Vagina (tissue), 2 donors: Measurements from ENCODE around the gene NUBPL. TPM values are rescaled to one million over a fixed set of nuclear protein-coding genes. Genes with fewer than 3 reads are reported as not detected.

Experiments used
- DNase-seq, 2 donors: peaks; one replicate each; pipeline ENCODE4 v3.0.0-alpha.2; 2017; ENCODE audit errors: extremely low spot score in 2 of 2
- H3K27ac ChIP-seq: fragments of 200-600 bp; sonication (generic); one replicate; pipeline ENCODE4 v1.5.1; 2019
- H3K27me3 ChIP-seq: fragments of 200-600 bp; sonication (generic); one replicate; pipeline ENCODE4 v1.5.1; 2019
- H3K36me3 ChIP-seq, 2 donors: fragments of 200-600 bp; sonication (generic); one replicate each; pipeline ENCODE4 v1.5.1; 2017 to 2019
- H3K4me1 ChIP-seq: fragments of 200-600 bp; sonication (generic); one replicate; pipeline ENCODE4 v1.5.1; 2019
- H3K4me3 ChIP-seq, 2 donors: fragments of 200-600 bp; sonication (generic); 1 replicate in 1 of 2; 2 replicates in 1 of 2; pipeline ENCODE4 v1.5.1; 2016 to 2019
- H3K9me3 ChIP-seq: fragments of 200-600 bp; sonication (generic); one replicate; pipeline ENCODE4 v1.5.1; 2019
- POLR2A ChIP-seq, 2 donors: fragments of 450-650 bp; IDR thresholded peaks; one replicate each; pipeline ENCODE4 v1.6.1; 2017; ENCODE audit warnings: antibody characterized with exemption in 2 of 2, mild to moderate bottlenecking in 2 of 2, moderate library complexity in 2 of 2
- POLR2AphosphoS5 ChIP-seq, 2 donors: sonication (generic); formaldehyde crosslinking; IDR thresholded peaks; one replicate each; pipeline ENCODE4 v1.9.0; 2017; ENCODE audit warnings: antibody characterized with exemption in 2 of 2, mild to moderate bottlenecking in 2 of 2, low read depth in 1 of 2; ENCODE audit not compliant: insufficient read depth in 1 of 2
- intact Hi-C: fragments of 100-400 bp; cut with DNase I; formaldehyde crosslinking; loops from one replicate; pipeline ENCODE4 v1.15.1; 2023
- small RNA-seq: library from RNA; depleted of rRNA; stranded (forward); fragments of <200 nt; gene quantifications from one replicate; pipeline ENCODE3, GENCODE V24; 2016
- total RNA-seq: library from RNA; depleted of rRNA; stranded (reverse); fragments of >200 nt; gene quantifications from one replicate; pipeline ENCODE4 v1.2.3, GENCODE V29; 2016
- TF ChIP-seq, protein P1 (sequence below), 3 experiments: fragments of 450-650 bp in 2 of 3; fragments of 200-600 bp in 1 of 3; sonication (generic) in 1 of 3; IDR thresholded peaks; one replicate each; pipeline ENCODE4 v1.5.1; 2017 to 2019; ENCODE audit warnings: antibody characterized with exemption in 3 of 3, mild to moderate bottlenecking in 2 of 3, moderate library complexity in 2 of 3

The NUBPL gene
- total RNA-seq, 1 donor from 2014 or later: 8.6 TPM

DNA sequence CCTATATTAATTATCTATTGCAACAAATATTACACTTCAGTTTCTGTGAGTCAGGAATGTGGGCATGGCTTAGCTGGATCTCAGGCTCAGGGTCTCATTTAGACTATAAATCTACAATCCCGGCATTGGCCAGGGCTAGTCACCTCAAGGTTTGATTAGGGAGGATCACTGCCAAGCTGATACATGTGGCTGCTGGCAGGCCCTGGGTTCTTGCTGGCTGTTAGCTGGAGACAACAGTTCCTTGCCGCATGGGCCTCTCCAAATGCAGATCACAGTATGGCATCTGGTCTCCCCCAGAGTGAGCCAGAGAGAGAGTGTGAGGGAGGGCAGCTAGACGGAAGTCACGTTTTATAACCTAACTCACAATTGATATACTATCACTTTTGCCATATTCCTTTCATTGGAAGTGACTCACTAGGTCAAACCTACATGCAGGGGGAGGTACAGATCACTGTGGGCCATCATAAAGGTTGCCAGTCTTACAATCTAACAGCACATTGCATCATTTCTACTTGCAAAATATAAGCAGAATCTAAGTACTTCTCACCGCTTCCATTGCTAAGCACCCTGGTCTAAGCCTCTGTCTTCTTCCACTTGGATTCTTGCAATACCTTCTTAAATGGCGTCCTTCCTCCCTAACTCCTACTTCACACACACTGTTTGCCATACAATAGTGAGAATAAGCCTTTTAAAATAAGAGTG lies 341.9 kb downstream of the NUBPL start:
- no peaks in the 10 kb centered on the region for H3K27me3 ChIP-seq
- H3K27ac ChIP-seq: no peak overlapping the region
- no peaks in the 10 kb centered on the region for H3K9me3 ChIP-seq
- no peak for DNase-seq
- H3K36me3 ChIP-seq: no peaks in the 10 kb centered on the region
- intact Hi-C loops: no loop called here
- H3K4me1 ChIP-seq: no peaks in the 10 kb centered on the region
- H3K4me3 ChIP-seq: no peak overlapping the region
- TF ChIP-seq, protein P1, sequence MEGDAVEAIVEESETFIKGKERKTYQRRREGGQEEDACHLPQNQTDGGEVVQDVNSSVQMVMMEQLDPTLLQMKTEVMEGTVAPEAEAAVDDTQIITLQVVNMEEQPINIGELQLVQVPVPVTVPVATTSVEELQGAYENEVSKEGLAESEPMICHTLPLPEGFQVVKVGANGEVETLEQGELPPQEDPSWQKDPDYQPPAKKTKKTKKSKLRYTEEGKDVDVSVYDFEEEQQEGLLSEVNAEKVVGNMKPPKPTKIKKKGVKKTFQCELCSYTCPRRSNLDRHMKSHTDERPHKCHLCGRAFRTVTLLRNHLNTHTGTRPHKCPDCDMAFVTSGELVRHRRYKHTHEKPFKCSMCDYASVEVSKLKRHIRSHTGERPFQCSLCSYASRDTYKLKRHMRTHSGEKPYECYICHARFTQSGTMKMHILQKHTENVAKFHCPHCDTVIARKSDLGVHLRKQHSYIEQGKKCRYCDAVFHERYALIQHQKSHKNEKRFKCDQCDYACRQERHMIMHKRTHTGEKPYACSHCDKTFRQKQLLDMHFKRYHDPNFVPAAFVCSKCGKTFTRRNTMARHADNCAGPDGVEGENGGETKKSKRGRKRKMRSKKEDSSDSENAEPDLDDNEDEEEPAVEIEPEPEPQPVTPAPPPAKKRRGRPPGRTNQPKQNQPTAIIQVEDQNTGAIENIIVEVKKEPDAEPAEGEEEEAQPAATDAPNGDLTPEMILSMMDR (IDR thresholded peaks at IDR 0.05): no peak
- no peak for TF ChIP-seq POLR2AphosphoS5 (IDR thresholded peaks at IDR 0.05; ENCODE audit: insufficient read depth in 1 of 2, low read depth in 1 of 2)
- TF ChIP-seq POLR2A (IDR thresholded peaks at IDR 0.05): no peak

DNA sequence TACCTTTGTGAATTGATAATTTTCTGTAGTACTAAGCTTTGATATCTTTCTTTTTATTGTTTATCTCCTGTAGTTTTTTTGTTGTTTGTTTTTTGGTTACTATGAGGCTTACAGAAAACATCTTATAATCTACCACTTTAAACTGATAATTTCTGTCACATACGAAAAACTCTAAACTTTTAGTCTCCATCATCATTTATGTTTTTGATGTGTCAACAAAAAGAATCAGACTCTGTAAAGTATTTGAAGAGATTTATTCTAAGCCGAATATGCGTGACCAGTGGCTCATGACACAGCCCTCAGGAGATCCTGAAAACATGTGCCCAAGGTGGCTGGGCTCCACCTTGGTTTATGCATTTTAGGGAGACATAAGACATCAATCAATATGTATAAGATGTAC lies 348.8 kb downstream of the NUBPL start:
- Histone ChIP-seq H3K36me3 (no peaks in the 10 kb centered on the region), H3K27ac (no peak overlapping the region), H3K27me3 (no peaks in the 10 kb centered on the region), H3K4me1 (no peaks in the 10 kb centered on the region), H3K4me3 (no peak overlapping the region), H3K9me3 (no peaks in the 10 kb centered on the region)
- no peak for DNase-seq
- intact Hi-C loops: no loop called here
- TF ChIP-seq, protein P1 (IDR thresholded peaks at IDR 0.05): no peak
- TF ChIP-seq POLR2AphosphoS5 (IDR thresholded peaks at IDR 0.05; ENCODE audit: insufficient read depth in 1 of 2, low read depth in 1 of 2): no peak
- TF ChIP-seq POLR2A (IDR thresholded peaks at IDR 0.05): no peak

Small RNAs within 50 kb of the gene (small RNA-seq; reads per million reads assigned to genes)
- gene RNU6-455P: not detected
- not detected for gene RNU6-602P

Other genes with a start within 250 kb of the NUBPL start
- 16.9 TPM for gene HEATR5A, start 140.9 kb upstream of the NUBPL start, total RNA-seq
- gene DTD2, start 103.9 kb upstream of the NUBPL start, total RNA-seq: 31.7 TPM
- not detected for gene GPR33, start 73.4 kb upstream of the NUBPL start, total RNA-seq